HG03039 (cell line): Measurements from ENCODE around the gene SLC28A3.

Experiments
- ATAC-seq: cut with Tn5 transposase; IDR thresholded peaks from one replicate; pipeline ENCODE4 v1.9.1; 2021; ENCODE audit warnings: mild to moderate bottlenecking, moderate library complexity; ENCODE audit not compliant: unreplicated experiment

SLC28A3 gene

DNA sequence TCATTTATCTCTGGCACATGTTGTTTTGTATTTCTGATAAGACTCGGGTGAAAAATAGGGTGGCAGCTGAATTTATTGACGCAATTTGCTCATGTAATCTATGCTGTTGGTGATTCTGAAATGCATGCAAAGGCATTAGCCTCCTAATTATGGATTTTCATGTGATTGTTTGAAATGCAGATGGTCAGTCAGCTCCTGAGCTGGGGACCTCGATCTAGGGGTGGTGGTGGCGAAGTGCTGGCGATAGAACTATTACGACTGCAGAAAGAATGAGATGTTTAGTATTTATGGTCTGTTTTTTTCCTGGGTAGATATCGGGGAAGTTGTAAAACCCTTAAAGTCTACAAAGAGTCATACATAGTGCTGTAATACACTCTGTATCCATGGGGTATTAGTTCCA lies 88.6 kb downstream of the SLC28A3 start:
- ATAC-seq: no peak

DNA sequence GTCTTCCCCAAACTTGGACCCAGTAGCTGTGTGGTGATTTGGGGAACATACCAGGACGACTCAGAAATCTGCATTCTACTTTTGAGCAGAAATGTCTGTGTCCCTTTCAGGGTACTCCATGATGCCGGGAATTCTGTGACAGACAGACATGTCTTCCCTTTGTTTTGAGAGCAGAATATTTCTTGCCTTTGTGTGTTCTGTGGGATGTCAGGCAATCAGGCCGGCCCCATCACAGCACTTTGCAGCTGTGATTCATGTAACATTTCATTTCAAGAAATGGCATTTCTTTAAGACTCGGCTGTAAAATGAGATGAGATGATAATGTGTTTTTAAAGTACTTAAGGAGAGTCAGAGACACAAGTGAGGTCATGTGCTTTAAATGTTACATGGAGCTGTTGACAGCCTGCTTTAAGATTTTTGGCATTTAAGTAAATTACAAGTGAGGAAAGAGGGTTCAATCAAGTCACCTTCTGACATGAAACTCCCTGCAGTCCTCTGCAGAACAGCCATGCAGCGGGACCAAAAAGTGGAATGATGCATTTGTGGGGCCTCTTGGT lies 98.7 kb downstream of the SLC28A3 start:
- ATAC-seq: no peak

DNA sequence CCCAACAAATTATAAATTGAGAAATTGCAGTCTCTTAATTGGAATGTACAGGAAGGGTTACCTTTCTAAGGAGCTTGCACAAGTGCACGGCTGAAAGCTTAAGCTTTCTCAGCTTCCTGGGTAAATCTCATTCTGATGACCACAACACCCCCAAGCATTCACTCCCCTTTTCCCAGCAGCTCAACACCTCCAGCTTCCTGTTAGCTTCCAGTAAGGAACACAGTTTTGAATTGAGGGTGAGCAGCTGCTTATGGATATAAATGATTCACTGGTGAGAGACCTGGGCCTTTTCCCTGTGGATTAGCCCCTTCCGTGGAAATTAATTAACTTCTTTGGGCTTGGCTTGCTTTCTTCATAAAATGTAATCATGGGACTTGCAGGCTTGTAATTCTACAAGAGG lies 101.2 kb downstream of the SLC28A3 start:
- no peak for ATAC-seq

DNA sequence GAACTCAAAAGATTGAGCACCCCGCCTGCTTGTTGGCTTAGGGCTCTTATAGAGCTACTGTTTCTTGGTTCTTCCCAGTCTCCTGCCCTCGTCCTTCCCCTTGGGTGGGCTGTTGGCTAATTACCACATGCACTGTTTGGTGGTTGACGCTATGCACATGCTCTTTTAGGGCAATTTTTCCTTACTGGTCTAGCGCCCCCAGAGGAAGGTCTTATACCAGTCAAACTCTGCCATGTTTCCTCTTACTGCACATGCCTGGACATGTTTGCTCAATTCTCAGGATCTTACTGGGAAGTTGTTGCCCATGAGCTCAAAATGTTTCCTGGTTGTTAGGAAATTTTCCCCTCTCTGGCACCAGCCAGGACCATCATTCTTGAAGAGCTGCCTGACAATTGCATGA lies 101.9 kb downstream of the SLC28A3 start:
- no peak for ATAC-seq

DNA sequence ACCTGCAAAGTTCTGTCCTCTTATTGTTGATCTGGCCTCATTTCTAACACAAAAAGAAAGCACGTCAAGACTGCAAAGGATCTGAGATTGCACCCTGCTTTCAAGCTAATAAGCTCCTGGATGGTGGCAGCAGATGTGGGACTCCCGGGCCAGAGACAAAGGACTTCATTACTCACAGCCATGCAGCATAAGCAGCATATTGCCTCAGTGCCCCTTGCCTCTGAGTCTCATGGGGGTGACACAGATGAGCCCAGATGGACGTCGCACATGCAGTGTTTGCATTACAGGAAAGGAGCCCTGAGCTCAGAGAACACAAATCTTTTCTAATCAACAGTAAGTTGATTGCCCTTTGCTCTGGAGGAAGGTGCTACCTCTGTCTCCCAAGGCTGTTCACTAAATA lies 105.0 kb downstream of the SLC28A3 start:
- no peak for ATAC-seq

DNA sequence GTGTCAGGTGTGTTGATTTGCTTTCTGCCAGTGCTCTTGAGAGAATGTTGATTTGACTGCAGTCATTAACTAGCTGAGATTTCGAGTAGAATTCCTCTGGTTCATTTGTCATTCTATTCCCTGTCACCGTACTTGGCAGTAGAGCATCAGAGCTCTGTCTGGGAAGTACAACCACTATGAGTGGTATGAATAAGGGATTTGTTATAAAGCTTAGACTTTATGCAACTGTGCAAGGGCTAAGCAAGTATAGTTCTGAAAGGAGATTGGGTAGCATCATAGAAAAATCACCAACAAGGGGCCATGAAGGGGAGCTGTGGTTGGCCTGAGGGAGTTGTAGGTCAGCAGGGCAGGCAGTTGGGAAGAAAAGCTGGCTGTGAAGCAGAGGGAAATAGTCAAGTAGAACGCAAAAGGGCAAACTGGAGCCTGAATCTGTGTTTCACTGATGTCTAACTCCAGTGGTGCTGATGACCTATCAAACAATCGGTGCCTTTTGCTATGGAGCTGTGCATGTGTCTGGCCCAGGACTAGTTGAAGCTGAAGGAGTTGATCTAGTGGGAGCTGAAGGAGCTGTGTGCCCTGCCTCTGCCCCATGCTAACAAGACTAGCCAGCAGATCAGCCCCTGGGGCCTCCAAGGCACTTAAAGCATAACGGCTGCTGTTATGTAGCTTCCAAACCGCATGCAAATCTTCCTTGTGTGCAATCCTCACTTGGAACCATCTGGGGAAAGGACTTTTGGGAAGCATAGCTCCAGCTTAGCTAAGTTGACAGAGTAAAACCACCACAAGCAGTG lies 110.0 kb downstream of the SLC28A3 start:
- no peak for ATAC-seq

DNA sequence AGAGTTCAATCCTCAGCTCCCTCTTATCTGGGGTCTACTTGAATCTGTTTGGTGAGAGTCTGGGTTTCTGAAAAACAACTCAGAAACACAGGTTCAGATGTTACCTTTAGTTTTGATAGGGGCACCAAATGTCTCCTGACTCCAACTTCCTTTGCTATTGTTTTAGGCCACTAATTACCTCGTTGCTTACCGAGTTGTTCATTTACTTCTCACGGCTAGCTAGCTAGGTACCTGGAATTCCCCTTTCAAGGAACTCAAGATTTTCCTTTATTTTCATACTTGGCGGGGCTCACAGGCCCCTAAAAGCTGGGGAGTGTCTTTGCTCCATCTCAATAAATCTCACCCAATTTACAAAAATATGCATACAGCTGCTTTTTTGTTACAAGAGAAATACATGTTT lies 111.4 kb downstream of the SLC28A3 start:
- ATAC-seq: no peak

DNA sequence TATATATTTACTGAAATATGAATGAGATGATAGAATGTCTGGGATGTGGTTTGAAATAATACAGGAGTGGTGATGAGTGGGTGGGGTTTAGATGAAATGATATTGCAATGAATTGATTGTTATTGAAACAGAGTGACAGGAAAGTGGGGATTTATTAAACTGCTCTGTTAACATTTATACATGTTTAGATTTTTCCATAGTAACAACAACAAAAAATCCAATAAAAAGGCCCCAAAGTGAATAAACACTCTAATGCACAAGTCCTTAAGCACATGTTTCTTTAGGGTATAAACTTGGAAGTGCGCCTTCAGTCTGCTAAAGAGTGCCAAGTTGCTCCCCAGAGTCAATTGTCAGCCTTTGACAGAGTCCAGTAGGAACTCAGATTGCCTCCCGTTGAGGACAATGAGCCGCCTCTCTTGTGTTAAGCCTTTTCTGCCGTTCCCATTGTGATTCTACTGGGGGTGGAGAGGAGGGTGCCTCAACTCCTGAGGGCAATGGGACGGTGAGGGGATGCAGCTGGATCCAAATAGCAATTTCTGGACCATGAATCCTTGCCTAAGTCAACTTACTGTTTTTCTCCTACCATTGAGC lies 112.3 kb downstream of the SLC28A3 start:
- no peak for ATAC-seq

DNA sequence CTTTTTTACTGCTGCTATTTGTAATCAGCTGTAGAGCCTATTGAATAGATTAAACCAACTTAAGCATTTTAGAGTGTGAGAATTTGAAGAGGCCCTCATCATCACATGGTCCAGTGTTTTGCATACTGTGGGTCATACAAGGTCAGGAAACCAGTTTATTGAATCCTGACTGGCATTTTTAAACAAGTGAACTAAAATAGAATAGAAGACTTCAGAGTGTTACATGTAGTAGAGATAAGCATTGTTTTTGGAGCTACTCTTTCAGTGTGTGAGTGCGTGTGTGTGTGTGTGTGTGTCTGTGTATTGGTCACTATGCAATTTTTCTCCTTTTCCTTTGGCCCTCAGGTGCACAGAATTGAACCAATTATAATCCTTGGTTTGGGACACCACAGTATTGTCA lies 114.4 kb downstream of the SLC28A3 start:
- no peak for ATAC-seq
